Measurements from ENCODE around the gene RUFY1. TPM values are rescaled to one million over a fixed set of nuclear protein-coding genes. Genes with fewer than 3 reads are reported as not detected.
A peak's percentile ranks its signal among the peaks of the same experiment; 100 is the strongest.

RUFY1 gene
- total and polyA plus RNA-seq, 2 of the 13 experiments (the other 11 are each of a cell fraction or from before 2014, with no cell fraction given), result 19.9 to 31.9 TPM

- H2AFZ ChIP-seq (ENCODE audit: low read length), result no peak overlapping the region
- peaks cover 66% of the 10 kb centered on the region for H3K4me1 ChIP-seq (ENCODE audit: insufficient read depth, low read length)
- H3K27ac ChIP-seq (ENCODE audit: extremely low read length, insufficient read depth, low read length), result peak overlapping the region; percentile 30
- POLR2A ChIA-PET, result interaction anchor here (1.3 to 3.7 kb wide), 3 partner anchors 8 to 204 kb away, joined by 3 to 102 read pairs (median 19); no protein-coding TSS in a partner anchor
- peaks cover 65% of the 10 kb centered on the region for H4K20me1 ChIP-seq (ENCODE audit: insufficient read depth, low read length)
- DNase-seq (ENCODE audit: low spot score), result no peak
- FAIRE-seq, result no peak
- peak overlapping the region; percentile 70 for H3K9ac ChIP-seq (ENCODE audit: insufficient read depth, low read depth, low read length)
- WGBS (ENCODE audit: low lambda C conversion rate), result 2% methylated on average over 11 of the region's 11 CpGs
- H3K36me3 ChIP-seq (replicated peaks in 1 of 2; ENCODE audit: control insufficient read depth in 1 of 2, insufficient read depth in 2 of 2, low read length in 2 of 2), result peaks cover 15 to 44% of the 10 kb centered on the region in 2 experiments
- peak; percentile 42; the same call in 1 of the 2 replicates for TF ChIP-seq MLLT10 (CRISPR knock-in tag; IDR thresholded peaks at IDR 0.05)
- TF ChIP-seq RBFOX2 (IDR thresholded peaks at IDR 0.05; ENCODE audit: low read depth, low read length), result 0 out of 2 replicates have a peak, but pooled peaks have one; percentile 5
- TF ChIP-seq ZNF552 (CRISPR knock-in tag; IDR thresholded peaks at IDR 0.05; ENCODE audit: borderline replicate concordance), result no peak
- no peak for TF ChIP-seq TRAFD1 (CRISPR knock-in tag; IDR thresholded peaks at IDR 0.05; ENCODE audit: borderline replicate concordance)
- no peak for TF ChIP-seq ATF7-NPFF (CRISPR knock-in tag; IDR thresholded peaks at IDR 0.05; ENCODE audit: low read depth)
- TF ChIP-seq POLR2AphosphoS2 (IDR thresholded peaks at IDR 0.05; ENCODE audit: low read depth, low read length), result peak; percentile 64; the same call in 1 of the 2 replicates
- peak; percentile 42 for TF ChIP-seq RBM22 (optimal IDR thresholded peaks at IDR 0.05; ENCODE audit: low read length)
- no peak for TF ChIP-seq ZBTB2 (CRISPR knock-in tag; IDR thresholded peaks at IDR 0.05; ENCODE audit: low read depth)
- TF ChIP-seq ZNF263 (CRISPR knock-in tag; IDR thresholded peaks at IDR 0.05), result no peak
- no peak for TF ChIP-seq GATA4 (IDR thresholded peaks at IDR 0.05; ENCODE audit: borderline replicate concordance, low read depth)
- TF ChIP-seq POLR2A (IDR thresholded peaks at IDR 0.05; ENCODE audit: insufficient read depth in 1 of 2, low read depth in 2 of 2, low read length in 2 of 2), result 0 out of 4 replicates have a peak, but pooled peaks have one; percentile 24 to 30
- H3K9me3 ChIP-seq (ENCODE audit: low read length), result no peaks in the 10 kb centered on the region
- in situ Hi-C loops (cut with HindIII; ENCODE audit: extremely low pct_ligation_motif_present, low pct_unique_long_range_greater_than_20kb) (no loop called here), intact Hi-C loops (cut with micrococcal nuclease; ENCODE audit: unreplicated experiment) (loop anchor here (5.0 kb wide), 1 partner anchor 76 kb away; the partner anchor contains the start of gene CANX)
- peak overlapping the region; percentile 84 to 99 (median 96) for H3K4me3 ChIP-seq (replicated peaks in 1 of 3; ENCODE audit: insufficient read depth in 1 of 3, low read depth in 2 of 3, low read length in 3 of 3)
- H3K4me2 ChIP-seq (ENCODE audit: low read depth, low read length), result peak overlapping the region; percentile 99
- ATAC-seq, result no peak
- no peaks in the 10 kb centered on the region; a peak in 1 of 5 replicates for H3K27me3 ChIP-seq (ENCODE audit: control insufficient read depth in 1 of 2, insufficient read depth in 2 of 2, low read length in 2 of 2)
- BruUV-seq (replicated peaks), result TSS peak; percentile 45
- CTCF ChIA-PET (ENCODE audit: low intra/inter-chr PET ratio, low total read pairs), result interaction anchor here (1.0 kb wide), 1 partner anchor 47 kb away, joined by 3 read pairs; no protein-coding TSS in a partner anchor
- peaks cover 69% of the 10 kb centered on the region for H3K79me2 ChIP-seq (ENCODE audit: insufficient read depth, low read length)
These were observed 71.3 kb downstream of the RUFY1 start for GRCh38 chr5:179621551-179622214.
